Breast epithelium (tissue), 3 donors: ENCODE measurements around the gene POLR2I.

Experiments used
- POLR2A ChIP-seq: fragments of 450-650 bp; IDR thresholded peaks from one replicate; pipeline ENCODE4 v1.6.1; 2016; ENCODE audit warnings: antibody characterized with exemption, mild to moderate bottlenecking, moderate library complexity
- TF ChIP-seq, protein P1 (sequence below), 3 donors: fragments of 450-650 bp; IDR thresholded peaks; one replicate each; pipeline ENCODE4 v1.5.1; 2016 to 2017; ENCODE audit warnings: antibody characterized with exemption in 3 of 3, mild to moderate bottlenecking in 3 of 3, moderate library complexity in 3 of 3

DNA sequence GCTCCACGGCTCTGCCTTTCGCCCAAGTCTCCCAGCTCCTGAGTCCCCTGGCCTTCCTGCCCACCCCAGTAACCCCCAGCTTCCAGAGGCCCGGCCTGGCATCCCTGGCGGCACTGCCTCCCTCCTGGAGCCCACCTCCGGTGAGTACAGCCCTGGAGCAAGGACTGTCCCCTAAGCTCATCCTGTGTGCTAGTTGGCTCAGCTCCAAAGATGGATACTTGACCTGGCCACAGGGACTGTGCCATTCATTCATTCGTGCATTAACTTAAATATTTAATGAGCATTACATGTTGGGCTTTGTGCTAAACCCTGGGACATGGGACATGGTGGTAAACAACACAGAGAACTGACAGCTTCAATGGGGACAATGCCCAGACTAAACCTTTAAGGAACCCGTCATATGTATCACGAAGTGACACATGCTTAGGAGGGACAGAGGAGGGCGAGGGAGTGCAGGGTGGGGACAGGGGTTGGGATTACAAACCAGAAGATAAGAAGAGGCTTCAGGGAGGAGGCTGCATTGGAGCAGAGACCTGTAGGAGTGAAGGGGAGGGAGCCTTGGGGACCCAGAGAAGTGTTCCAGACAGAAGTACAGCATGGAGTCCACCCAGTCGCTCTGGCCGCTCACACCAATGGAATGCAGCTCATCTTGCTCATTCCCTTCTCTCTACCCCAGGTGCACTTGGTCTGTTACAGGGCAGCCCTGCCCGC is 10.7 kb downstream of the POLR2I start:
- TF ChIP-seq, protein P1, sequence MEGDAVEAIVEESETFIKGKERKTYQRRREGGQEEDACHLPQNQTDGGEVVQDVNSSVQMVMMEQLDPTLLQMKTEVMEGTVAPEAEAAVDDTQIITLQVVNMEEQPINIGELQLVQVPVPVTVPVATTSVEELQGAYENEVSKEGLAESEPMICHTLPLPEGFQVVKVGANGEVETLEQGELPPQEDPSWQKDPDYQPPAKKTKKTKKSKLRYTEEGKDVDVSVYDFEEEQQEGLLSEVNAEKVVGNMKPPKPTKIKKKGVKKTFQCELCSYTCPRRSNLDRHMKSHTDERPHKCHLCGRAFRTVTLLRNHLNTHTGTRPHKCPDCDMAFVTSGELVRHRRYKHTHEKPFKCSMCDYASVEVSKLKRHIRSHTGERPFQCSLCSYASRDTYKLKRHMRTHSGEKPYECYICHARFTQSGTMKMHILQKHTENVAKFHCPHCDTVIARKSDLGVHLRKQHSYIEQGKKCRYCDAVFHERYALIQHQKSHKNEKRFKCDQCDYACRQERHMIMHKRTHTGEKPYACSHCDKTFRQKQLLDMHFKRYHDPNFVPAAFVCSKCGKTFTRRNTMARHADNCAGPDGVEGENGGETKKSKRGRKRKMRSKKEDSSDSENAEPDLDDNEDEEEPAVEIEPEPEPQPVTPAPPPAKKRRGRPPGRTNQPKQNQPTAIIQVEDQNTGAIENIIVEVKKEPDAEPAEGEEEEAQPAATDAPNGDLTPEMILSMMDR (IDR thresholded peaks at IDR 0.05), result no peak
- TF ChIP-seq POLR2A, result no peak
